ENCODE measurements around the gene MPEG1. TPM values are rescaled to one million over a fixed set of nuclear protein-coding genes. Genes with fewer than 3 reads are reported as not detected.

MPEG1 gene
- total and polyA plus RNA-seq, 5 donors from 2014 or later: 0.07 to 1.8 (median 0.26) TPM; not detected in 1

GRCh38 chr11:59173080-59173963, 39.4 kb downstream of the MPEG1 start:
- Mint-ChIP-seq H3K4me1 (peaks cover 0 to 8% (median 1%) of the 10 kb centered on the region in 4 donors), H3K27me3 (peaks cover 37% of the 10 kb centered on the region), H3K27ac (peak overlapping the region in 1 of 3 donors; percentile 66), H3K36me3 (no peaks in the 10 kb centered on the region), H3K4me3 (peak overlapping the region; percentile 73 to 91 (median 90)), H3K9me3 (no peaks in the 10 kb centered on the region)
- Histone ChIP-seq H3K27ac (ENCODE audit: insufficient read depth, low read length, poor library complexity, severe bottlenecking) (no peak overlapping the region), H3K36me3 (ENCODE audit: control insufficient read depth, insufficient read depth, low read length) (no peaks in the 10 kb centered on the region), H3K9me3 (ENCODE audit: control insufficient read depth in 2 of 2, low read length in 2 of 2) (no peaks in the 10 kb centered on the region), H3K4me1 (ENCODE audit: control insufficient read depth, insufficient read depth, low read length, poor library complexity, severe bottlenecking) (peaks cover 20% of the 10 kb centered on the region), H3K27me3 (ENCODE audit: control insufficient read depth, insufficient read depth, low read length) (peaks cover 5% of the 10 kb centered on the region), H3K4me3 (ENCODE audit: low read depth, low read length) (no peak overlapping the region)
- ATAC-seq (ENCODE audit: low read depth in 2 of 2) (no peak), DNase-seq (peak in 1 of 3 donors; percentile 15)

- no peaks in the 10 kb centered on the region for H3K9me3 ChIP-seq (ENCODE audit: control insufficient read depth in 2 of 2, low read length in 2 of 2)
- peak overlapping the region; percentile 73 to 91 (median 90) for H3K4me3 Mint-ChIP-seq
- H3K4me3 ChIP-seq (ENCODE audit: low read depth, low read length): no peak overlapping the region
Observed at GRCh38 chr11:59172345-59173079, 40.2 kb downstream of the MPEG1 start.

DNA sequence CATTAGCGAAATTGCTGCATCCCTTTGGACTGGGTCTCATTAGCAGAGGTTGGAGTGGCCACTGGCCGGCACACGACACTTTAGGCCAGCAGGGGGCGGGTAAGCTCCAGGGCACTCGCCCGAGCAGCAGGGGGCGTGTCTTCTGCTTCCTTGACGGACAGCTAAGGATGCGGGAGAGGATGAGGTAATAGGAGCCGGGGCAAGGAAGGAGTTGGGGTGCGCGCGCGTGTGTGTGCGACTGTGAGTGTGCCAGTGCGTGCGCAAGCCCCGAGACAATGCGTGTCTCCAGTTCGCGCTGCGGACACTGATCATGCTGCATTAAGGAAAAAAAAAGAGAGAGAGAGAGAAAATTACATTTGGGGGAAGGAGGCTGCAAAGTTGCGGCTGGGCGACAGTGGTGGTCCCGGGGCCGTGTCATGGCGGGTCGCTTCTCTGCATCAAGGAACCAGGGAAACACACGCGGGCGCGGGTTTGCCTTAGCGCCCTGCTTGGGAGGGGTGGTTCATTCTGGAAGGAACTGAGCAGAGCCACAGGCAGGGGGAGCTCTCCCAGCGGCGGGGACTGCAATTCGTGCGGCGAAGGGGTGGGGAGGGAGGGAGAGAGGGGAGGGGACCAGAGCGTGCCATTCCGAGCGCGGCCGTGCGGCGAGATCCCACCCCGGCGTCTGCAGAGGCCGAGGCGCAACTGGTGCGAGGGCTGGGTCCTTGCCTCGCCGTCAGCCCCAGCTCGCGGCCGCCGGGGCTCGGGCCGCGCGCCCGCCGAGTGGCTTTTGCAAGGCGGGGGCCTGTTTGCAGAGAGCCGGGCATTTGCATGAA, 41.0 kb downstream of the MPEG1 start, which contains the start of gene DTX4:
DTX4 (plus strand) TSS at position 625 of the 815 bp plus-strand sequence. CDS start 464 bp downstream, outside the sequence.
- Histone ChIP-seq H3K27ac (ENCODE audit: insufficient read depth, low read length, poor library complexity, severe bottlenecking) (no peak within 1 kb of the TSS), H3K27me3 (ENCODE audit: control insufficient read depth, insufficient read depth, low read length) (peaks cover 14% of the 10 kb centered on the region), H3K4me3 (ENCODE audit: low read depth, low read length) (peak within 1 kb of the TSS; percentile 64), H3K9me3 (ENCODE audit: control insufficient read depth in 2 of 2, low read length in 2 of 2) (no peaks in the 10 kb centered on the region), H3K36me3 (ENCODE audit: control insufficient read depth, insufficient read depth, low read length) (no peaks in the 10 kb centered on the region), H3K4me1 (ENCODE audit: control insufficient read depth, insufficient read depth, low read length, poor library complexity, severe bottlenecking) (peaks cover 20% of the 10 kb centered on the region)
- peak within 1 kb of the TSS in 1 of 3 donors; percentile 66 for H3K27ac Mint-ChIP-seq
- H3K9me3 Mint-ChIP-seq: no peaks in the 10 kb centered on the region
- no peaks in the 10 kb centered on the region for H3K36me3 Mint-ChIP-seq
- DNase-seq (peak; percentile 80 to 88 (median 81)), ATAC-seq (ENCODE audit: low read depth in 2 of 2) (peak; percentile 83 to 88)
- peaks cover 38% of the 10 kb centered on the region for H3K27me3 Mint-ChIP-seq
- peak within 1 kb of the TSS; percentile 73 to 91 (median 90) for H3K4me3 Mint-ChIP-seq
- H3K4me1 Mint-ChIP-seq: peaks cover 0 to 8% (median 1%) of the 10 kb centered on the region in 4 donors

More at GRCh38 chr11:59172345-59173079, 40.2 kb downstream of the MPEG1 start:
- peak; percentile 5 to 15 for ATAC-seq (ENCODE audit: low read depth in 2 of 2)
- peak overlapping the region in 1 of 3 donors; percentile 66 for H3K27ac Mint-ChIP-seq
- Histone ChIP-seq H3K27me3 (ENCODE audit: control insufficient read depth, insufficient read depth, low read length) (peaks cover 9% of the 10 kb centered on the region), H3K4me1 (ENCODE audit: control insufficient read depth, insufficient read depth, low read length, poor library complexity, severe bottlenecking) (peaks cover 20% of the 10 kb centered on the region), H3K36me3 (ENCODE audit: control insufficient read depth, insufficient read depth, low read length) (no peaks in the 10 kb centered on the region), H3K27ac (ENCODE audit: insufficient read depth, low read length, poor library complexity, severe bottlenecking) (no peak overlapping the region)
- no peaks in the 10 kb centered on the region for H3K9me3 Mint-ChIP-seq
- DNase-seq: peak in 2 of 3 donors; percentile 14 to 16
- H3K4me1 Mint-ChIP-seq: peaks cover 0 to 8% (median 1%) of the 10 kb centered on the region in 4 donors
- H3K36me3 Mint-ChIP-seq: no peaks in the 10 kb centered on the region
- H3K27me3 Mint-ChIP-seq: peaks cover 34% of the 10 kb centered on the region

DNA sequence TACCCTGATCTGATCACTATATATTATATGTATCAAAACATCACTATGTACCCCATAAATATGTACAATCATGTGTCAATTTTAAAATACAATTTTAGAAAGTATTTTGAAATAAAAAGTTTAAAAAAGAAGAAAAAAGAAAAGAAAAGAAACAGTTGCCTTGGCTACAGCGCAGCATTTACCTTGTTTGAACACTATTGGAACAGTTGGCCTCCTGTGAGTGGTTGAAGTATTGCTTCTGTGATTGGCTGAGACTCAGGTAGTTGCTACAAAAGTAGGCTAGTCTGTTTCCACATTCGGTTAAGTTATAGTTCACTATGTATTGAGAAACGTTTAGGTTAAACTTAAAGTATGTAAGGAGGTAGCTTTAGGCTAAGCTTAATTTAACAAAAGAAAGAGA, 48.7 kb downstream of the MPEG1 start:
- H3K27ac ChIP-seq (ENCODE audit: insufficient read depth, low read length, poor library complexity, severe bottlenecking): no peak overlapping the region
- no peak overlapping the region for H3K4me3 Mint-ChIP-seq
- no peak for ATAC-seq (ENCODE audit: low read depth in 2 of 2)

More for the DNA sequence above, 48.7 kb downstream of the MPEG1 start:
- Mint-ChIP-seq H3K9me3 (no peaks in the 10 kb centered on the region), H3K36me3 (no peaks in the 10 kb centered on the region), H3K27ac (no peak overlapping the region), H3K27me3 (peaks cover 25% of the 10 kb centered on the region), H3K4me1 (no peaks in the 10 kb centered on the region)
- Histone ChIP-seq H3K9me3 (ENCODE audit: control insufficient read depth in 2 of 2, low read length in 2 of 2) (no peaks in the 10 kb centered on the region), H3K27me3 (ENCODE audit: control insufficient read depth, insufficient read depth, low read length) (peaks cover 24% of the 10 kb centered on the region), H3K4me1 (ENCODE audit: control insufficient read depth, insufficient read depth, low read length, poor library complexity, severe bottlenecking) (no peaks in the 10 kb centered on the region), H3K36me3 (ENCODE audit: control insufficient read depth, insufficient read depth, low read length) (no peaks in the 10 kb centered on the region), H3K4me3 (ENCODE audit: low read depth, low read length) (no peak overlapping the region)
- no peak for DNase-seq

Other genes starting within 250 kb of the MPEG1 start
- gene GLYATL1B, start 126.6 kb downstream of the MPEG1 start, total RNA-seq: not detected
- gene GLYATL1B, start 126.6 kb downstream of the MPEG1 start, polyA plus RNA-seq: not detected
- gene FAM111B, start 105.7 kb downstream of the MPEG1 start, total RNA-seq: 3.3 TPM
- 1 to 10 TPM in 2 of 4 donors, under 1 TPM in 2; 0.15 to 2.3 (median 1.0) TPM for gene FAM111B, start 105.7 kb downstream of the MPEG1 start, polyA plus RNA-seq
- 73.4 TPM for gene FAM111A, start 70.1 kb downstream of the MPEG1 start, total RNA-seq
- 10 to 100 TPM; 28.6 to 41.5 (median 32.8) TPM for gene FAM111A, start 70.1 kb downstream of the MPEG1 start, polyA plus RNA-seq
- 1.0 TPM for gene DTX4, start 40.8 kb downstream of the MPEG1 start, total RNA-seq
- gene DTX4, start 40.8 kb downstream of the MPEG1 start, polyA plus RNA-seq: under 1 TPM in 2 of 4 donors, not detected in 2; 0.11 to 0.25 TPM
- gene OR5AN1, start 146.0 kb upstream of the MPEG1 start, total RNA-seq: not detected
- gene OR5AN1, start 146.0 kb upstream of the MPEG1 start, polyA plus RNA-seq: not detected
- not detected for gene OR5A2, start 213.5 kb upstream of the MPEG1 start, total RNA-seq
- gene OR5A2, start 213.5 kb upstream of the MPEG1 start, polyA plus RNA-seq: not detected
- not detected for gene OR5A1, start 223.5 kb upstream of the MPEG1 start, total RNA-seq
- not detected for gene OR5A1, start 223.5 kb upstream of the MPEG1 start, polyA plus RNA-seq
- not detected for gene OR4D6, start 244.0 kb upstream of the MPEG1 start, total RNA-seq
- not detected for gene OR4D6, start 244.0 kb upstream of the MPEG1 start, polyA plus RNA-seq

All from CD4-positive, CD25-positive, alpha-beta regulatory T cell (primary cell).